HG03139 (cell line): ENCODE data around the gene FBRS.
"Not testable (repeated sequence)": the region's sequence is repeated elsewhere in the genome, so short reads cannot be mapped to it uniquely, and the experiment has no call there.

Experiments used
- ATAC-seq: cut with Tn5 transposase; IDR thresholded peaks from one replicate; pipeline ENCODE4 v1.9.1; 2021; ENCODE audit not compliant: unreplicated experiment

The FBRS gene

GRCh38 chr16:30697264-30698138 is 39.3 kb downstream of the FBRS start:
- peak; percentile 81 for ATAC-seq

- ATAC-seq, result peak; percentile 49
Measured at GRCh38 chr16:30698139-30698815, 40.0 kb downstream of the FBRS start.

GRCh38 chr16:30698816-30699614 is 40.8 kb downstream of the FBRS start, which contains the start of gene SRCAP:
Gene SRCAP, plus strand, starts transcription at chr16:30699171. Its CDS starts 1,654 bp downstream, at chr16:30700825.
- ATAC-seq, result peak; percentile 24

GRCh38 chr16:30699615-30700099 is 41.4 kb downstream of the FBRS start:
- ATAC-seq, result no peak

- ATAC-seq, result no peak
Measured at GRCh38 chr16:30700491-30700890, 42.3 kb downstream of the FBRS start.

- no peak for ATAC-seq
Measured at GRCh38 chr16:30700971-30701370, 42.7 kb downstream of the FBRS start.

- not testable (repeated sequence) for ATAC-seq
Measured at GRCh38 chr16:30703071-30703470, 44.8 kb downstream of the FBRS start.

GRCh38 chr16:30703971-30704370 is 45.7 kb downstream of the FBRS start:
- ATAC-seq, result no peak

GRCh38 chr16:30706046-30706445 is 47.8 kb downstream of the FBRS start:
- no peak for ATAC-seq

- ATAC-seq, result no peak
Measured at GRCh38 chr16:30710971-30711370, 52.7 kb downstream of the FBRS start.

- no peak for ATAC-seq
Measured at GRCh38 chr16:30711712-30712111, 53.5 kb downstream of the FBRS start.

GRCh38 chr16:30715750-30716445 is 57.7 kb downstream of the FBRS start:
- ATAC-seq, result no peak

GRCh38 chr16:30720086-30720485 is 61.9 kb downstream of the FBRS start:
- no peak for ATAC-seq
